Muscle of arm (tissue), 14 donors: Measurements from ENCODE around the gene LPIN1. TPM values are rescaled to one million over a fixed set of nuclear protein-coding genes. Genes with fewer than 3 reads are reported as not detected.

Experiments used
- DNase-seq: peaks from one replicate; pipeline ENCODE4 v3.0.0-alpha.2; 2013
- long read RNA-seq, 11 donors: transcript quantifications; one replicate each; lab custom pipeline, GENCODE V29; 2026
- polyA plus RNA-seq, 12 donors: library from polyadenylated mRNA; unstranded; fragments of 120-200 nt; gene quantifications; one replicate each; pipeline ENCODE4 v1.2.1, GENCODE V29; 2013; ENCODE audit not compliant: insufficient read length in 12 of 12

Gene LPIN1, protein sequence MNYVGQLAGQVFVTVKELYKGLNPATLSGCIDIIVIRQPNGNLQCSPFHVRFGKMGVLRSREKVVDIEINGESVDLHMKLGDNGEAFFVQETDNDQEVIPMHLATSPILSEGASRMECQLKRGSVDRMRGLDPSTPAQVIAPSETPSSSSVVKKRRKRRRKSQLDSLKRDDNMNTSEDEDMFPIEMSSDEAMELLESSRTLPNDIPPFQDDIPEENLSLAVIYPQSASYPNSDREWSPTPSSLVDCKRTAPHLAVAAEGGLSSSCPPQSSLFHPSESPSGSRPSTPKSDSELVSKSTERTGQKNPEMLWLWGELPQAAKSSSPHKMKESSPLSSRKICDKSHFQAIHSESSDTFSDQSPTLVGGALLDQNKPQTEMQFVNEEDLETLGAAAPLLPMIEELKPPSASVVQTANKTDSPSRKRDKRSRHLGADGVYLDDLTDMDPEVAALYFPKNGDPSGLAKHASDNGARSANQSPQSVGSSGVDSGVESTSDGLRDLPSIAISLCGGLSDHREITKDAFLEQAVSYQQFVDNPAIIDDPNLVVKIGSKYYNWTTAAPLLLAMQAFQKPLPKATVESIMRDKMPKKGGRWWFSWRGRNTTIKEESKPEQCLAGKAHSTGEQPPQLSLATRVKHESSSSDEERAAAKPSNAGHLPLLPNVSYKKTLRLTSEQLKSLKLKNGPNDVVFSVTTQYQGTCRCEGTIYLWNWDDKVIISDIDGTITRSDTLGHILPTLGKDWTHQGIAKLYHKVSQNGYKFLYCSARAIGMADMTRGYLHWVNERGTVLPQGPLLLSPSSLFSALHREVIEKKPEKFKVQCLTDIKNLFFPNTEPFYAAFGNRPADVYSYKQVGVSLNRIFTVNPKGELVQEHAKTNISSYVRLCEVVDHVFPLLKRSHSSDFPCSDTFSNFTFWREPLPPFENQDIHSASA
- polyA plus RNA-seq: 100 to 1,000 TPM in 1 of 12 donors, 10 to 100 TPM in 11; 13.8 to 207 (median 21.0) TPM
- long read RNA-seq, donor 1: 0 reads
- long read RNA-seq, donor 2, full-length matches to known transcripts: 3 of 13 reads
- long read RNA-seq, donor 2, partial matches to known transcripts: 10 of 13 reads
- long read RNA-seq, donor 2, other reads (novel, unspliced or antisense): 0 of 13 reads
- long read RNA-seq, donor 3, full-length matches to known transcripts: 1 of 1 reads
- long read RNA-seq, donor 3, partial matches to known transcripts: 0 of 1 reads
- long read RNA-seq, donor 3, other reads (novel, unspliced or antisense): 0 of 1 reads
- long read RNA-seq, donor 4, full-length matches to known transcripts: 1 of 1 reads
- long read RNA-seq, donor 4, partial matches to known transcripts: 0 of 1 reads
- long read RNA-seq, donor 4, other reads (novel, unspliced or antisense): 0 of 1 reads
- long read RNA-seq, donor 5, partial matches to known transcripts: 6 of 7 reads
- long read RNA-seq, donor 5, other reads (novel, unspliced or antisense): 0 of 7 reads
- long read RNA-seq, donor 6: 0 reads
- long read RNA-seq, donor 7: 0 reads
- long read RNA-seq, donor 8, full-length matches to known transcripts: 2 of 10 reads
- long read RNA-seq, donor 8, partial matches to known transcripts: 8 of 10 reads
- long read RNA-seq, donor 8, other reads (novel, unspliced or antisense): 0 of 10 reads
- long read RNA-seq, donor 9: 0 reads
- long read RNA-seq, donor 10, full-length matches to known transcripts: 1 of 6 reads
- long read RNA-seq, donor 10, partial matches to known transcripts: 5 of 6 reads
- long read RNA-seq, donor 10, other reads (novel, unspliced or antisense): 0 of 6 reads
- long read RNA-seq, donor 11, full-length matches to known transcripts: 1 of 1 reads
- long read RNA-seq, donor 11, partial matches to known transcripts: 0 of 1 reads
- long read RNA-seq, donor 11, other reads (novel, unspliced or antisense): 0 of 1 reads

DNA sequence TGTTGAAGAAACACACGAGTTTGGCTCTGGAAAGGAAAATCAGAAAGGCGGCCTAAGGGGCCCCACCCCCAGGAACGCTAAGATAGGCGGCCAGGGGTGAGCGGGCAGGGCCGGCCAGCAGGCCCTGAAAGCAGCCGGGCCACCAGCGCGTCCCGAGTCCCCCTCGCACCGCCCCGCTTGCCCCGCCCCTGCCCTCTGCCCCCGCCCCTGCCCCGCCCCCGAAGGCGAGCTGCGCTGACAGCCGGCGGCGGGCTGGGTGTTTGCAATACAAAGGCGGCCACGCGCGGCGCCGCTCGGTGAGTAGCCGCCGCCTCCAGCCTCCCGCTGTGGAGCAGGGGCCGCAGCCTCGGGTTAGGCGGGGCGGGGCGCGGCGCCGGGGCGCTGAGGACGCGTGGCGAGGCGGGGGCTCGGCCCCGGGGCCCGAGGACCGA is at the start of gene LPIN1:
LPIN1 (plus strand) TSS at position 257 of the 431 bp plus-strand sequence. CDS start 18,910 bp downstream, outside the sequence.
- DNase-seq: peak; percentile 82

- DNase-seq: no peak
These were observed 49.7 kb upstream of the LPIN1 start for GRCh38 chr2:11696736-11697102.

DNA sequence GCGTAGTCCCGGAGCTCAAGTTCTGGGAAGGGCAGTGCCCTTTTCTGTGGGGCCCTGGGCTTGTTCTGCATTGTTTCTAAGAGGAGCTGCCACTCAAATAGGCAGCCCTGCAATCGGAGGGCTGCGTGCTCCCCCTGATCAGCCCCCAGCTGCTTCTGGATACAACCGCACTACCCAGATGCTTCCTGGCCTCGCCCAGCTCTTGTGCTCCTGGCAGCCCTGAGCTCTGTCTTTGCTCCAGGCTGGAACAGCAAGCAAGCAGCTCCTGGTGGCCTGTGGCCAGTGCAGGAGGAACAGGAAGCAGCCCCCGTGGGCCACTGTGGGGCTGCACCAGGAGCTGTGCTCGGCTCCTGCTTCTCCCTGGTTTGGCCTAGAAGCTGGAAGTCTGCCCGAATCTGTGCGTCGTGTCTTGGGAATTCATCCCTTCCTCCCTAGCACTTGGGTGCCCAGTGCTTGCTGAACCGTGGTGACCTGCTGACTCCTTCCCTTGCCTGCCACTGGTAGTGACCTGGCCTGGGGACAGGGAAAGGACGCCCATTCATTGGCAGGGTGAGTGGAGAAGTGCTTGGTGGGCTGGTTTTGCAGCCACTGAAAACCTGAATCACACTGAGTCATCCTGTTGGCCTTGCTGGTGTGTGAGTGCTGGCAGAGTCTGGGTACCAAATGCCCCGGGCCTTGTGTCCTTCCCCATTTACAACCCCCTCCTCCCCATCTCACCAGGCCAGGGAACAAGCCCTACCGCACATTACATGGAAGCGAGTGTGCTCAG is 49.1 kb upstream of the LPIN1 start:
- DNase-seq: no peak

DNA sequence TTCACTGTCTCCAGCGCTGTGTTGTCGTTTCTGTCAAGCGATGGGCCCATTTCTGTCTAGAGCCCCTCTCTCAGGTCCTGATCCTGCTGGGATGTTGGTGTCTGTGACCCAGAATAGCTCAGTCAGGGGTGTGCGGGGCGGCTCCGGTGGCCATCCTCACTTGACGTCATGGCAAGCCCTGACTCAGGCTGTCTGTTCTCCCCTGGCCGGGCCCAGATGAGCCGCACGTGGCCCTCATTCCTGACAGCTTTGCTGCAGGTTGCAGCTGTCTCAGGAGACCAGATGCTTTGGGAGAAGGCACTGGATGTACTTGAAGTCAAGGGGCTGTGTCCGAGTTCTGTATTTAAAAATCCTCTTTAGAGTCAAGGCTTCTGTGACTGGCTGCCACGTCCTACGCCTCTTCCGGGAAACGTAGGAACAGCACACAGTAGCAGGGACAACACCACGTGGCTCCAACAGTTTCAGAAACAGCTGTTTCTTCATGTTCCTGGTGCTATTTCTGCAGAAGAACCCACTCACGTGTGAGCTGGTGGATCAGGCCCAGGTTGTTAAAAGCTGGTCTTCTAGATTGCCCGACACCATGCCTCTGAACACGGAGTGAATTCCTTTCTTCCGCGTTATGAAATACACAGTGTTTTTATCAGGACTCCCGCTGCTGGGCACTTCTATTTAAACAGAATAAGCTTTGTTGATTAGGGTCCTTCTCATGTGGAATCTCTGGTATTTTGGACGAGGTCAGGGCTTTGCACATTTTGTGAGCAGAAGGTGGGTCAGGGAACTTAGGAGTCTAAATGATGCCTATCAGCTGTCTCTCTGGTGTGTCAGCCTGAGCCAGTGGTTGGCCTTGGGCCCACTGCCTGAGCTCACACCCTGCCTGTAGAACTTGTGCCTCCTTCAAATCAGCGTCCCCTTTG is 48.2 kb upstream of the LPIN1 start:
- no peak for DNase-seq

GRCh38 chr2:11699686-11700670 is 46.5 kb upstream of the LPIN1 start:
- DNase-seq: no peak

GRCh38 chr2:11701206-11701605 is 45.2 kb upstream of the LPIN1 start:
- no peak for DNase-seq

GRCh38 chr2:11701751-11702301 is 44.6 kb upstream of the LPIN1 start:
- DNase-seq: no peak

DNA sequence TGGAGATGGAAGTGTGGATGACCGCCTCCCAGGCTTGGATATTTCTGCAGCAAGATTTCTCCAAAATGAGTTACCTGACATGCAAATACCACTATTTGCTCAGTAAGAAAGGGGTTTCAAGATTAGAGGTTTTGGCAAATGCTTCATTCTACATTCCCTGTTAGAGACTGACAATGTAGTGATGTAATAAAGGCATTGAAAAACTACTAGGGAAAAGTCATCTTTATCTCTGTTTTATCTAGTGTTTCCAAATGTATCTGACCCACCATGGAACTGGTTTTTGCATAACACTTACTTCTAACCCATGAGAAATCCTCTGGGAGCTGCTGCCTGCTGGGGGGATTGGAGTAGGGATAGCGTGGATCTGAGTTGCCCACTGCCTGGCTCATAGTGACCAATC is 43.5 kb upstream of the LPIN1 start:
- no peak for DNase-seq

DNA sequence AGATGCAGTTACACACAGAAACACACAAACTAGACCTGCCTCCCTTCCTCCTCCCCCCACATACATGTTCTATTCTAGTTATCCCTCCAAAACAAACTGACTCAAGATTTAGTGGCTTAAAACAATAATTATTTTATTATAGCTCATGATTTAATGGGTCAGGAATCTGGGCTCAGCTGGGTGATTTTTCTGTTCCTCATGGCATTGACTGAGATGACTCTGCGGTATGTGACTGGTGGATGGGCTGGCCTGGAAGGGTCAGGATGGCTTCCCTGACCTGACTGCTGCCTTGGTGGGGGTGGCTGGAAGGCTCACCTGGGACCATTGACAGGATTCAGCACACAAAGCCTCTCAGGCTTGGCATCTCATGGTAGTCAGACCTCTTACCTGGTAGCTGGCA is 42.7 kb upstream of the LPIN1 start:
- no peak for DNase-seq

DNA sequence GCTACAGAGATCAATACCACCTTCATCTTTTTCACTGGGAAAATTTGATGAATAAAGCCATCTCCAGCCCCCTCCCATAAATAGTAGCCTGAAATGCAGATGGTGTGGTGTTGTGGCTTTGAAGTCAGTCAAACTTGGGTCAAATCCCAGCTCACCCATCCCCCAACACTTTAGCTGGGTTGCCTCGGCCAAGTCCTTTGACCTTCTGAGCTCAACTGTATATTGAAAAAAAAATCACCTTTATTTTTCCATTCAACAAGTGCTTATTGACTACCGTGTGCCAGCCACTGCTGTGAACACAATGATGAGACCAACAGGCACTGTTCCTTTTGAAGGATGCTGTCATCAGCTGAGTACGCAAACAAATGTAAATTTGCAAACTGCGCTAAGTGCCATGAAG is 41.4 kb upstream of the LPIN1 start:
- no peak for DNase-seq

- no peak for DNase-seq
These were observed 40.7 kb upstream of the LPIN1 start for GRCh38 chr2:11705711-11706110.

DNA sequence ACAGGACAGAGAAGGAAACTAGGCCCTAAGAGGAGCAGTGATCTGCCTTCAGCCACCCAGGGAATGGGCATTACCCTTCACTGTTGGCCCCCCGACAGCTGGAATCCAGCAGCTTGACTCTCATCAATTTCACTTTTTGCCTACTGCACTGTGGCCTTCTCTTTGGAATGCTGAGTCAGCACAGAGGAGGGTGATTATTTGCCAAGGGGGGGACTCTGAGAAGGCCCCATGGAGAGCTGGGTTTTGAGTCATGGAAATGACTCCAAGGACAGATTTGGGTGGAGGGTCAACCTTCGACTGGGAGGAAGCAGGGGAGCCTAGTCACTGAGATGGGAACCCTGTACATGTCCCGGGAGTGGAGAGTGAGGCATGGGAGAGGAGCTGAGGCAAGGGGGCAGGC is 38.3 kb upstream of the LPIN1 start:
- no peak for DNase-seq

- no peak for DNase-seq
These were observed 37.1 kb upstream of the LPIN1 start for GRCh38 chr2:11709293-11709692.

DNA sequence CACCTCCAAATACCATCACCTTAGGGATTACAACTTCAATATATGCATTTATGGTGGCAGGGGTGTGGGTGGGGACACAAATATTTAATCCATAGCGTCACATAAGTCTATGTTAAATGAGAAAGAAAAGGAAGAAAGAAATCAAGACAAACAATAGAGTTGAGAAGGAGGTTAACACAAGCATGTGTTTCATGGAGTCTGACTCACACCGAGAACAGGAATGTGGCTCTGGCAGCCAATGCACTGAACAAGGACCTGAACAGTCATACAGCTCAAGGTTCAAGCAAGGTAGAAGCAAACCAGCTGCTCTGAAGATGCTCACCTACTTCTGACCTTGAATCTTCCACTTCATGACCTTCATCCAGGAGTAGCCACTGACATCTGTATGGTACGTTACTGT is 36.2 kb upstream of the LPIN1 start:
- no peak for DNase-seq

GRCh38 chr2:11710632-11711353 is 35.6 kb upstream of the LPIN1 start:
- no peak for DNase-seq

DNA sequence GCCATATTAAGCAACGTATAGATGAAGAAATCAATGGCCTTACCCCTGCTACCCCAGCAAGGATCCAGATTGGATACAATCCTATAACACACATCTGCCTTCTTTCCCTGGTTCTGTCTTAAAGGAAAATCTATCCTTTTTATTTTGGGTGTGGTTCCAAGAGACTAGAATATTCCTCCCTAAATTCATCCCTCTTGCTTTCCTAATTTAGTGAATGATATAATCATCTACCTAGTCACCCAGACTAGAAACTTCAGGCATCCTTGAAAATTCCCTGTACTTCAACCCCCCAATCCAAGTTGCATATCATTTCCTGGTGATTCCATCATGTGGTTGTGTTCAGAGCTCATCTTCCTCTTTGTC is 35.1 kb upstream of the LPIN1 start:
- no peak for DNase-seq
